Activated CD8-positive, alpha-beta T cell treated with anti-CD3 and anti-CD28 coated beads, Interleukin-2, amount 10 ng/mL, durations not matched to agents 7 days and 5 days (primary cell): ENCODE data around the gene RFLNA. TPM values are rescaled to one million over a fixed set of nuclear protein-coding genes. Genes with fewer than 3 reads are reported as not detected.

Experiments used
- ATAC-seq: fragments of 150-1000 bp; cut with Tn5 transposase; one replicate; pipeline ENCODE4 v1.10.0; 2021; ENCODE audit warnings: moderate library complexity
- CTCF ChIA-PET: fragments of 350-600 bp; sonication (Branson Sonifier 250); formaldehyde crosslinking; loops from one replicate; lab custom pipeline; 2021; ENCODE audit warnings: antibody characterized with exemption; lab: Charles Lee
- POLR2A ChIA-PET: fragments of 350-600 bp; sonication (Branson Sonifier 250); formaldehyde crosslinking; loops from one replicate; lab custom pipeline; 2021; ENCODE audit warnings: antibody characterized with exemption; lab: Charles Lee
- DNase-seq: peaks from one replicate; pipeline ENCODE4 v3.0.0-alpha.2; 2020
- H3K27ac Mint-ChIP-seq: one replicate; pipeline ENCODE4 v1.8.0; 2021; ENCODE audit warnings: mild to moderate bottlenecking, mixed read lengths
- H3K27me3 Mint-ChIP-seq: one replicate; pipeline ENCODE4 v1.8.0; 2021; ENCODE audit warnings: low read depth, mixed read lengths
- H3K36me3 Mint-ChIP-seq: one replicate; pipeline ENCODE4 v1.8.0; 2021; ENCODE audit warnings: low read depth, mixed read lengths
- H3K4me1 Mint-ChIP-seq: one replicate; pipeline ENCODE4 v1.8.0; 2021; ENCODE audit warnings: low read depth, mixed read lengths
- H3K4me3 Mint-ChIP-seq: one replicate; pipeline ENCODE4 v1.8.0; 2021; ENCODE audit warnings: mild to moderate bottlenecking, mixed read lengths
- H3K9me3 Mint-ChIP-seq: one replicate; pipeline ENCODE4 v1.8.0; 2022; ENCODE audit warnings: mixed read lengths; ENCODE audit not compliant: insufficient read depth
- total RNA-seq, 2 experiments: library from RNA; stranded (reverse); gene quantifications; one replicate each; pipeline ENCODE4 v1.2.3, GENCODE V29; 2021

RFLNA gene
- total RNA-seq, 2 experiments from 2014 or later: not detected

DNA sequence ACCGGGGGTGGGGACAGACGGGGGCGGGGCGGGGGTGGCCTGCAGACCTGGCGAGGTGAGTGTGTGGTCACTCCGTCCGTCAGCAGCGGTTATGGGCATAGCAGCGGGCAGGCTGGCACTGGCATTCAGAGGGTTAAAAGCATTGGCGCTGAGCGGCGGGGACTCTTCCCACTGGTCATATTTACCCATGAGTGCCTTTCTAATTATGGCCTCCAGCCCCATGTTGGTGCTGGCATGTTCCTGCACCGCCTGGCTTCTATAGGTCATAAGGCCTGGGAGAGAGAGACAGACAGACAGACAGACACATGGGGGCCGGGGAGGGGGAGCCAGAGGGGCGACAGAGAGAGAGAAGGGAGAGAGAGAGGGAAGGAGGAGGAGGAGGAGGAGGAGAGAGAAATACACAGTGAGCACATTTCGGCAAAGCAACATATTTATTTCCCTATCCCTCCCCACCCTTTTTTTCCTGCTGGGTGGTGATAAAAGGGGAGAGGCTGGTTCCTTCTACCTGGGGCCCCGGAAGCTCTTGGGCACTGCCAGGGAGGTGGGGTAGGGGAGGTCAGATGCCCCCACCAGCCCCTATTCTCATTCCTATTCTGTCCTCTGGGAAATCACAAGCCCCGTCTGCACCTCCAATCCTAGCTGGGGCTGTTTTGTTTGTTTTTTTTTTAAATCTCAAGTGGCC lies 32.6 kb downstream of the RFLNA start:
- no peak overlapping the region for H3K27ac Mint-ChIP-seq
- POLR2A ChIA-PET: no interaction called here

DNA sequence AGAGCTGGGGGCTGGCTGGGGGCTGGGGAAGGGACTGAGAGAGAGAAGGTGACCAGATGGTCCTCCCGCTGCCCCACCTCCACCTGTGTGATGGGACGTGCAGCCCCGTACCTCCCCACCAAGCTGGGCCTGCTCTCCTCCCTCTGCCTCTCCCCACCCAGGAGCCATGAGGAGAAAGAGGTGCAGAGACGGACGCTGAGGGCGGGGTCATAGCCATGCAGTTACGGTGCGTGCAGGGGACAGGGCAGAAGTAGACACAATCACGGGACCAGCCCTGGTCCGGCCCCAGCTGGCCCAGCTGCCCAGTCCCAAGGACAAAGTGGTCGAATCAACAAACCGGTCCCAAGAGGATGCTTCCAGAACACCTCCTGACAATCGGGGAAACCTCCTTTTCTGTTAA lies 33.2 kb downstream of the RFLNA start:
- H3K4me3 Mint-ChIP-seq: no peak overlapping the region
- DNase-seq (no peak), ATAC-seq (no peak)
- ChIA-PET POLR2A (no interaction called here), CTCF (no interaction called here)
- H3K4me1 Mint-ChIP-seq: no peaks in the 10 kb centered on the region
- H3K27ac Mint-ChIP-seq: no peak overlapping the region
- peaks cover 4% of the 10 kb centered on the region for H3K9me3 Mint-ChIP-seq
- peaks cover 41% of the 10 kb centered on the region for H3K36me3 Mint-ChIP-seq
- no peaks in the 10 kb centered on the region for H3K27me3 Mint-ChIP-seq

More for the DNA sequence above, 32.6 kb downstream of the RFLNA start:
- no peaks in the 10 kb centered on the region for H3K27me3 Mint-ChIP-seq
- CTCF ChIA-PET: no interaction called here
- H3K4me3 Mint-ChIP-seq: no peak overlapping the region
- H3K36me3 Mint-ChIP-seq: peaks cover 38% of the 10 kb centered on the region
- peaks cover 4% of the 10 kb centered on the region for H3K9me3 Mint-ChIP-seq
- DNase-seq (no peak), ATAC-seq (no peak)
- no peaks in the 10 kb centered on the region for H3K4me1 Mint-ChIP-seq

DNA sequence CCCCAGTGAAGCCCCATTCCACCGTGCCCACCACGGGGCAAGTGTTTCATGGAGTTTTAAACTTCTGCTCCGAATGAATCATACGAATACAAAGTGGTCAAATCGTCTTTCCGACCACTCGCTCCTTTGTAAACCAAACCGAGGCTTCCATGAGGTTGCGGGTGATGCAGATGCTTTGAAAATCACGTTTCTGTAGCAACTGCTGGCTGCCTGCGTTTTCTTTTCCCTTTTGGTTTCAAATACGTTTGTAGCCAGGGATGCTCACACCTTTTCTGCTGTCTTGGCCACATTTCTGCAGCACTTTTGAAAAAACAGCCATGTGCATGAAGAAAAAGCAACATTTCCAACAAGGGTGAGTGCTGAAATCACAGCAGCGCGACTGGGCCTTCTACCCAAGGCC lies 33.7 kb downstream of the RFLNA start:
- Mint-ChIP-seq H3K27ac (no peak overlapping the region), H3K36me3 (peaks cover 39% of the 10 kb centered on the region), H3K27me3 (no peaks in the 10 kb centered on the region), H3K9me3 (peaks cover 4% of the 10 kb centered on the region), H3K4me3 (no peak overlapping the region), H3K4me1 (no peaks in the 10 kb centered on the region)
- ATAC-seq: no peak
- POLR2A ChIA-PET: no interaction called here
- DNase-seq: no peak
- CTCF ChIA-PET: no interaction called here

DNA sequence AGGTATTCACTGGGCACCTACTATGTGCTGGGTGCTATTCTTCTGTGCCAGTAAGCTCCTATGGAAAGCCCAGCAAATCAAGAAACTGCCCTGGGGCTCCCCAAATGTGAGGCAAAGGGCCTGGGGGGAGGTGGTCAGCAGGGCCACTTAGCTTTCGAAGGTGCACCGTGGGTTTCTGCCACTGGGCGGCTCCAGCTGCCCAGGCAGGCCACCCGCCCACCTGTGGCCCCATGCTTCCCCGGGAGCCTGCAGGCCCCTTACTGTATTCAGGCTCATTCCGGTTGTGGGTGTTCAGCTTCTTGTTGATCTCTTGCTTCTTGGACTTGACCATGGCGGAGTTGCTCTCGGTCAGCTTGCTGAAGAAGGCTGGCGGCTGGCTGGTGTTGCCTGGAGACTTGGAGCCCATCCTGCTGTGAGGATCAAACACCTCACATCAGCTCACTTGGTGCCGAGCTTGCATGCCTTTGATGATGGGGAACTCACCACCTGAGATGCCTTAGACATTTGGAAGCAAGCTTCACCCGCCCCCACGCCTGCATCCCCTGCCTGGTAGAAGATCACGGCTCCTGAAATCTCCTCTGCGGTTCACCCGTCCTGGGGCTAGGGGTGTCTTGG lies 37.3 kb downstream of the RFLNA start:
- Mint-ChIP-seq H3K27ac (no peak overlapping the region), H3K36me3 (peaks cover 27% of the 10 kb centered on the region), H3K4me3 (no peak overlapping the region), H3K27me3 (no peaks in the 10 kb centered on the region), H3K9me3 (no peaks in the 10 kb centered on the region), H3K4me1 (no peaks in the 10 kb centered on the region)
- DNase-seq: no peak
- ChIA-PET CTCF (interaction anchor here (0.7 kb wide), 1 partner anchor 440 kb away, joined by 3 read pairs; no protein-coding TSS in a partner anchor), POLR2A (no interaction called here)
- ATAC-seq: no peak

DNA sequence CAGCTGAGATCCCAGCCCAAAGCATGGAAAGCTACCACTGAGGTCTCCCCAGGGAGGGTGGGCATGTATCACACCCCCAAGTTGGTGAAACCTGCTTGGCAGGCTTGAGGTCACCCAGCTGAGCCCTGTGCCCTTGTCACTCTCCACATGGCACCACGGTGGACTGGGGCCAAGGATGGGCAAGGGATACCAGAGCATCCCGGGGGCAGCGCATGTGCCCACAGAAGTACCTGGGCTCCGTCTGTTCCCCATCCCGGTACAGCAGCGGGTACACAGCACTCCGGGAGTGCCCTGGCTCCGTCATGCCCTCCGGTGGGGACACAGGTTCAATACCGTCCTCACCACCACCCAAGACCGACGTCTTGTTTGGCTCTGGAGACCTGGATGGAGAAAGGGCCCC lies 38.0 kb downstream of the RFLNA start:
- Mint-ChIP-seq H3K36me3 (peaks cover 25% of the 10 kb centered on the region), H3K4me3 (no peak overlapping the region), H3K27ac (no peak overlapping the region), H3K9me3 (no peaks in the 10 kb centered on the region), H3K4me1 (no peaks in the 10 kb centered on the region), H3K27me3 (no peaks in the 10 kb centered on the region)
- ChIA-PET CTCF (interaction anchor here (0.7 kb wide), 1 partner anchor 439 kb away, joined by 3 read pairs; no protein-coding TSS in a partner anchor), POLR2A (no interaction called here)
- DNase-seq (no peak), ATAC-seq (no peak)

DNA sequence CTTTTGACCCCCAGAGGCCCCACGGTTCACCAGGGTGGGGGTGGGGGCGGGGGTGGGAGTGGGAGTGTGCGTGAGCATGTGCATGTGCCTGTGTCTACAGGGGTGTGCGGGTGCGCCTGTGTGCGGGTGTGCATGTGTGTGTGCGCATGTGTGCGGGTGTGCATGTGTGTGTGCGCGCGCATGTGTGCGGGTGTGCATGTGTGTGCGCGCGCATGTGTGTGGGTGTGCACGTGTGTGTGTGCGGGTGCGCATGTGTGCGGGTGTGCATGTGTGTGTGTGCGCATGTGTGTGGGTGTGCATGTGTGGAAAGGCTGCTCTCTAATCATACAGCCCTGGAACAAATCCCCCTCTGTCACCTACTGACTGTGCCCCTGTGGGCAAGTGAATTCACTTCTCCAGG lies 38.8 kb downstream of the RFLNA start:
- H3K4me1 Mint-ChIP-seq: no peaks in the 10 kb centered on the region
- CTCF ChIA-PET: no interaction called here
- POLR2A ChIA-PET: no interaction called here

DNA sequence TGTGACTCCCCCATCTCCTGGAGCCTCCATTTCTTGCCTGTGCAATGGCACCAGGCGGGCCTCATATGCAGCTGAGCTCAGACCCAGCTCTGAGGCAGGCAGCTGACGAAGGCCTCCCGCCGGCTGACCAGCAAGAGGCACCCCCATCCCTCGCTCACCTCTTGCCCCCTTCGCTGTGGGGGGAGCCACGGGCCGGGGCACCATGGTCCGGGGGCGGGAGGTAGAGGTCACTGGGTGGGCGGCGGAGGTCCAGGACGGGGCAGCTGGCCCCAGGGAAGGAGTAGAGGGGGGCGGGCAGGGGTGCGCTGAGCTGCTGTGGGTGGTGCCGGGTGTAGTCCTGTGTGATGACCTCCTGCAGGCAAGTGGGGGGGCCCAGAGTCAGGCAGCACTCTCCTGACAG lies 39.4 kb downstream of the RFLNA start:
- Mint-ChIP-seq H3K4me1 (no peaks in the 10 kb centered on the region), H3K36me3 (peaks cover 26% of the 10 kb centered on the region), H3K27me3 (no peaks in the 10 kb centered on the region), H3K4me3 (no peak overlapping the region), H3K27ac (no peak overlapping the region), H3K9me3 (no peaks in the 10 kb centered on the region)
- no peak for ATAC-seq
- ChIA-PET CTCF (no interaction called here), POLR2A (no interaction called here)
- no peak for DNase-seq

More for the DNA sequence above, 38.8 kb downstream of the RFLNA start:
- ATAC-seq (no peak), DNase-seq (no peak)
- Mint-ChIP-seq H3K27ac (no peak overlapping the region), H3K36me3 (peaks cover 26% of the 10 kb centered on the region), H3K4me3 (no peak overlapping the region), H3K9me3 (no peaks in the 10 kb centered on the region), H3K27me3 (no peaks in the 10 kb centered on the region)

DNA sequence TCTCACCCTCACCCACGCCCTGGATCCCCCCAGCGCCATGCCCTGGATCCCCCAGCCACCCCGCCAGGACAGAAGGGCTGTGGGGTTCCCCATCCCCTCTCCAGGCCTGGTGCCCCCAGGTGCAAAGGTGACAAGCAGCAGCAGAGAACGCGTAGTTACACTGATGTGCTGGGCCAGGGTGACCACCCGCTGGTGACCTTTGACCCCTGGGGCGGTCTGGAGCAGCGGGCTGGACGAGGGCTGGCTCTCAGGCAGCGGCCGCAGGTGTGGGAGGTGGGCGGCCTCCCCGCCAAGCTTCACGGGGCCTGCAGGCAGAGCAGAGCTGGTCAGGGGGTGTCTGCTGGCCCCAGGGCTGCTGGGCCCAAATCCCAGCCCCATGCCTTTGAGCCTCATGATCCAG lies 40.1 kb downstream of the RFLNA start:
- Mint-ChIP-seq H3K36me3 (peaks cover 24% of the 10 kb centered on the region), H3K4me1 (no peaks in the 10 kb centered on the region), H3K9me3 (no peaks in the 10 kb centered on the region), H3K4me3 (no peak overlapping the region), H3K27me3 (no peaks in the 10 kb centered on the region), H3K27ac (no peak overlapping the region)
- ATAC-seq (no peak), DNase-seq (no peak)
- POLR2A ChIA-PET: no interaction called here
- CTCF ChIA-PET: no interaction called here

DNA sequence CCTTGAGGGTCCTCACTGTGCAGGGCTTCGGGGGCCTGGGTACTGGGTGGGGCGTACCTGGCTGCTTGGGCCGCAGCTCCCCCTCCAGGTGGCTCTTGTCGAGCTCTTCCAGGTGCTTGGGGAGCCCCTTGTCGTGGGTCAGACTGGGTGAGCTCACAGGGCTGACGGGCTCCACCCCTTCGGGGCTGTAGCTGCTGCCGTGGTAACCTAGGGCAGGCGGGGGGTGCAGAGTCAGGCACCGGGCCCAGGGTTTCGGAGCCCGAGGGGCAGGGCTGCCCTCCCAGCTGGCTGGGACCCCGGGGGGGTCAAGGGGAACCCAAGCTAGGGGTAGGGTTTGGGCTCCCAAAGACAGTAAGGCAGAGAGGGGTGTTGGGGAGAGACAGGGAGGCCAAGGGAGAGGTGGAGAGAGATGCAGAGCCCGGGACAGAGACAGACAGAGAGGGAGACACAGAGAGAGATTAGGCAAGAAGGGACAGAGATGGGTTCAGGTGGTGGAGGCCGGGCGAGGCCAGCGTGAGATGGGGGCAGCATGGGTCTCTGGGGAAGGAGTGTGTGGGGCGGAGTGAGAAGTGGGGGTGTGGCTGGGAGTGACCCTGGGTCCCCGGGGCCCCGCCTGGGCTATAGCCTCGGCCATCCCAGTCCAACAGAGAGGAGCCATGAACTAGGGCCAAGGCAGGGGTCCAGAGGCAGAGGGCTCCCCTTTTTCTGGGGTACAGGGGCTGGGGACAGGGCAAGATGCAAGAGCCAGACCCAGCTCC lies 40.7 kb downstream of the RFLNA start:
- ATAC-seq (no peak), DNase-seq (no peak)
- Mint-ChIP-seq H3K9me3 (no peaks in the 10 kb centered on the region), H3K4me3 (no peak overlapping the region), H3K36me3 (peaks cover 24% of the 10 kb centered on the region), H3K4me1 (no peaks in the 10 kb centered on the region), H3K27ac (no peak overlapping the region), H3K27me3 (no peaks in the 10 kb centered on the region)
- CTCF ChIA-PET: no interaction called here
- POLR2A ChIA-PET: interaction anchor here (0.6 kb wide), 1 partner anchor 201 kb away, joined by 3 read pairs; no protein-coding TSS in a partner anchor

DNA sequence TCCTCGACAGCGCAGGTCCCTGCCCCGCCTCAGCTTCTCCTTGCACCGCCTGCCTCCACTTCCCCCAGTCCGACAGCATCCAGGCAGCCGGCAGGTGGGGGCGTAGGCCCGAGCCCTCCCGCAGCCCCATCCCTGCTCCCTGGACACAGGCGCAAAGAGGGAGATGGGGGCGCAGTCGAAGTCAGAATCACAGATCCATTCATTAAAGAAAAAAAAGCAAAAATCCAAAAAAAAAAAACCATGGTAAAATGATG lies 41.2 kb downstream of the RFLNA start:
- CTCF ChIA-PET: no interaction called here
- H3K36me3 Mint-ChIP-seq: peaks cover 26% of the 10 kb centered on the region

DNA sequence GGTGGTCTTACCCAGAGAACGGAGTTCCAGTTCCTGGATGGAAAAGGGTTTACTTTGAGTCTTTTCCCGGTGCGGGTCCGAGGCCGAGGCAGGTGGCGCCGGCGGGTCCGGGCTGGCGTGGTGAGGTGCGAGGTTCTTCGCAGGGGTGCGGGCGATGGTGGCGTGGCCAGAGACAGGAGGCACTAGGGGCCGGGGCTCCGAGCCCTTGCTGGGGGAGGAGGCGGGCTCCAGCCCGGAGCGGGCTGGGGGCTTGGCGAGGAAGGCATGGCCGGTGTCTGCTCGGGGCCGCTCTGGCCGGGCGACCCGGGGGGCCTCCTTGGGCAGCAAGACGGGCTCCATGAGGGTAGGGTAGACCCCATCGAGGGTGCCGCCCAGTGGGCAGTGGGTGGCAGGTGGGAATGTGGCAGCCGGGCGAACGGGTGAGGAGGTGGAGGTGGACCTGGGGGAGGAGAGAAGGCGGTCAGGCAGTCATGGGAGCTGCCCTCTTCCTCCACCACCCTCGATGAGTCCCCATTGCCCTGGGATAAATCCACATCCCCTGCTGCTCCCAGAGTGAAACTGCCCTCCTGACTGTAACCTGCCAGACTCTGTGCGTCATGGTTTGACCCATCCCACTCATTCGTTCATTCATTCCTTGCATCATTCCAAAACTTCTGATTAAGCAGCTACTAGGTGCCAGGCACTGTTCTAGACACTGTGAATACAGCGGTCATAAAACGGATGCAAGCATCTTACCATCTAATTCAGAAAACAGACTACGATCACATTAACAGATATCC lies 42.0 kb downstream of the RFLNA start:
- no peaks in the 10 kb centered on the region for H3K9me3 Mint-ChIP-seq
- H3K27me3 Mint-ChIP-seq: no peaks in the 10 kb centered on the region
- H3K27ac Mint-ChIP-seq: peak overlapping the region; percentile 15
- DNase-seq (no peak), ATAC-seq (no peak)
- H3K4me1 Mint-ChIP-seq: no peaks in the 10 kb centered on the region
- no peak overlapping the region for H3K4me3 Mint-ChIP-seq
- ChIA-PET CTCF (no interaction called here), POLR2A (no interaction called here)
- H3K36me3 Mint-ChIP-seq: peaks cover 29% of the 10 kb centered on the region

More for the DNA sequence above, 41.2 kb downstream of the RFLNA start:
- ATAC-seq: no peak
- Mint-ChIP-seq H3K27ac (no peak overlapping the region), H3K27me3 (no peaks in the 10 kb centered on the region), H3K9me3 (no peaks in the 10 kb centered on the region), H3K4me1 (no peaks in the 10 kb centered on the region), H3K4me3 (no peak overlapping the region)
- DNase-seq: no peak
- POLR2A ChIA-PET: interaction anchor here (0.6 kb wide), 1 partner anchor 200 kb away, joined by 3 read pairs; no protein-coding TSS in a partner anchor
